GM23338 (cell line): ENCODE measurements around the gene LLGL1. TPM values are rescaled to one million over a fixed set of nuclear protein-coding genes. Genes with fewer than 3 reads are reported as not detected.

Experiments
- ATAC-seq: fragments of 200-7000 bp; cut with Tn5 transposase; 3 replicates; pipeline ENCODE4 v1.9.1; 2020
- DNase-seq: peaks from one replicate; pipeline ENCODE4 v3.0.0-alpha.2; 2015; ENCODE audit warnings: low spot score
- H2AFZ ChIP-seq: fragments of 200-600 bp; sonication (generic); 2 replicates; pipeline ENCODE4 v1.8.0; 2016; ENCODE audit warnings: antibody characterized with exemption, mild to moderate bottlenecking, moderate library complexity
- H3F3A ChIP-seq: fragments of 200-600 bp; sonication (generic); replicated peaks from 2 replicates; pipeline ENCODE4 v1.8.0; 2017; ENCODE audit warnings: antibody characterized with exemption, mixed run types, low read depth
- H3K27ac ChIP-seq: fragments of 200-600 bp; sonication (generic); 2 replicates; pipeline ENCODE4 v1.6.1; 2016; ENCODE audit warnings: low read depth
- H3K27me3 ChIP-seq: fragments of 200-600 bp; sonication (generic); 2 replicates; pipeline ENCODE4 v1.8.0; 2016; ENCODE audit warnings: mild to moderate bottlenecking, mixed run types, moderate library complexity; ENCODE audit not compliant: insufficient read depth
- H3K36me3 ChIP-seq: fragments of 200-600 bp; sonication (generic); 2 replicates; pipeline ENCODE4 v1.8.0; 2016; ENCODE audit warnings: mild to moderate bottlenecking; ENCODE audit not compliant: insufficient read depth
- H3K4me1 ChIP-seq: fragments of 200-600 bp; sonication (generic); 2 replicates; pipeline ENCODE4 v1.8.0; 2016; ENCODE audit warnings: mild to moderate bottlenecking, moderate library complexity; ENCODE audit not compliant: insufficient read depth
- H3K4me2 ChIP-seq: fragments of 200-600 bp; sonication (generic); 2 replicates; pipeline ENCODE4 v1.7.1; 2017; ENCODE audit warnings: mixed run types
- H3K4me3 ChIP-seq: fragments of 200-600 bp; sonication (generic); 2 replicates; pipeline ENCODE4 v1.6.1; 2016; ENCODE audit warnings: mixed run types
- H3K79me2 ChIP-seq: fragments of 200-600 bp; sonication (generic); replicated peaks from 2 replicates; pipeline ENCODE4 v1.8.0; 2017; ENCODE audit warnings: mild to moderate bottlenecking; ENCODE audit not compliant: insufficient read depth
- H3K9me2 ChIP-seq: fragments of 200-600 bp; sonication (generic); 2 replicates; pipeline ENCODE4 v1.8.0; 2017; ENCODE audit not compliant: insufficient read depth
- H4K20me1 ChIP-seq: fragments of 200-600 bp; sonication (generic); replicated peaks from 2 replicates; pipeline ENCODE4 v1.8.0; 2017; ENCODE audit warnings: mild to moderate bottlenecking; ENCODE audit not compliant: insufficient read depth
- H3K27ac Mint-ChIP-seq: 2 replicates; pipeline ENCODE4 v1.8.0; 2020; ENCODE audit warnings: inconsistent platforms, mild to moderate bottlenecking, moderate library complexity, mixed read lengths
- H3K27me3 Mint-ChIP-seq: 3 replicates; pipeline ENCODE4 v1.8.0; 2022; ENCODE audit warnings: low read depth, mild to moderate bottlenecking, moderate library complexity, mixed read lengths, inconsistent platforms; ENCODE audit not compliant: insufficient read depth, poor library complexity
- H3K36me3 Mint-ChIP-seq: 3 replicates; pipeline ENCODE4 v1.8.0; 2021; ENCODE audit warnings: low read depth, mild to moderate bottlenecking, inconsistent platforms, moderate library complexity, mixed read lengths
- H3K4me1 Mint-ChIP-seq: 3 replicates; pipeline ENCODE4 v1.8.0; 2020; ENCODE audit warnings: mild to moderate bottlenecking, inconsistent platforms, mixed read lengths
- H3K4me3 Mint-ChIP-seq: 3 replicates; pipeline ENCODE4 v1.8.0; 2021; ENCODE audit warnings: moderate library complexity, mild to moderate bottlenecking, inconsistent platforms, mixed read lengths
- H3K9me3 Mint-ChIP-seq: 3 replicates; pipeline ENCODE4 v1.8.0; 2020; ENCODE audit warnings: moderate library complexity, mild to moderate bottlenecking, inconsistent platforms, mixed read lengths
- CTCF ChIP-seq, 2 experiments: fragments of 200-600 bp in 1 of 2; sonication (generic) in 1 of 2; conservative IDR thresholded peaks; 2 replicates each; pipeline versions ENCODE4 v1.5.1 to v1.6.1; 2016 to 2017; ENCODE audit warnings: antibody characterized with exemption in 2 of 2, low read depth in 2 of 2, mild to moderate bottlenecking in 2 of 2, moderate library complexity in 1 of 2
- EZH2phosphoT487 ChIP-seq: fragments of 200-600 bp; sonication (generic); IDR thresholded peaks from one replicate; pipeline ENCODE4 v1.8.1; 2018; ENCODE audit warnings: antibody characterized with exemption; ENCODE audit not compliant: unreplicated experiment
- NANOG ChIP-seq: IDR thresholded peaks from 2 replicates; pipeline ENCODE4 v1.6.1; 2016; ENCODE audit warnings: antibody characterized with exemption, borderline replicate concordance
- REST ChIP-seq: IDR thresholded peaks from one replicate; pipeline ENCODE4 v1.6.1; 2018; ENCODE audit warnings: antibody characterized with exemption; ENCODE audit not compliant: unreplicated experiment
- ZNF114 ChIP-seq: fragments of 250-450 bp; sonication (Bioruptor Pico); IDR thresholded peaks from 2 replicates; pipeline ENCODE4 v1.5.0; 2020; ENCODE audit warnings: mild to moderate bottlenecking, moderate library complexity
- ZNF462 ChIP-seq: fragments of 250-450 bp; sonication (Bioruptor Pico); IDR thresholded peaks from 2 replicates; pipeline ENCODE4 v1.5.0; 2020; ENCODE audit warnings: mild to moderate bottlenecking, moderate library complexity
- polyA plus RNA-seq: library from polyadenylated mRNA; unstranded; fragments of >200 nt; fragmentation: Nextera tagmentation; extraction: Ambion mirVana; gene quantifications from 2 replicates; pipeline ENCODE4 v1.2.1, GENCODE V29; 2016
- total RNA-seq: library from RNA; depleted of rRNA; stranded (reverse); fragments of >200 nt; shearing (Covaris generic); gene quantifications from 2 replicates; pipeline ENCODE4 v1.2.3, GENCODE V29; 2014

The LLGL1 gene
- total and polyA plus RNA-seq, 2 experiments from 2014 or later, result 5.9 to 129 TPM

GRCh38 chr17:18206962-18207361 is 18.5 kb upstream of the LLGL1 start:
- Histone ChIP-seq H3K4me3 (no peak overlapping the region), H3K79me2 (peaks cover 22% of the 10 kb centered on the region), H3K9me2 (no peaks in the 10 kb centered on the region), H3K27ac (no peak overlapping the region), H3K4me2 (no peak overlapping the region), H3F3A (0 out of 2 replicates have a peak, but pooled peaks cover 2% of the 10 kb centered on the region), H3K27me3 (no peaks in the 10 kb centered on the region), H2AFZ (no peak overlapping the region), H3K4me1 (no peaks in the 10 kb centered on the region), H3K36me3 (peaks cover 25% of the 10 kb centered on the region; the same call in 1 of the 2 replicates), H4K20me1 (peaks cover 26% of the 10 kb centered on the region; the same call in 1 of the 2 replicates)
- Mint-ChIP-seq H3K4me3 (no peak overlapping the region), H3K9me3 (no peaks in the 10 kb centered on the region), H3K36me3 (peaks cover 44% of the 10 kb centered on the region), H3K27ac (no peak overlapping the region), H3K27me3 (no peaks in the 10 kb centered on the region), H3K4me1 (peaks cover 4% of the 10 kb centered on the region; the same call in 2 of the 3 replicates)
- DNase-seq, result no peak
- no peak for TF ChIP-seq EZH2phosphoT487
- TF ChIP-seq NANOG, result no peak
- no peak for TF ChIP-seq ZNF462
- TF ChIP-seq CTCF (conservative IDR thresholded peaks at IDR 0.05; ENCODE audit: low read depth in 2 of 2), result no peak
- no peak for TF ChIP-seq REST
- TF ChIP-seq ZNF114 (CRISPR knock-in tag), result no peak
- ATAC-seq, result no peak
